ENCODE measurements around the gene OR2T11.

OR2T11 gene

GRCh38 chr1:248631354-248632008, 3.4 kb downstream of the OR2T11 start:
- Histone ChIP-seq H3K27me3 (ENCODE audit: insufficient read depth, low read length) (peaks cover 3% of the 10 kb centered on the region), H3K4me1 (ENCODE audit: insufficient read depth, low read length) (no peaks in the 10 kb centered on the region), H3K9me3 (ENCODE audit: low read length) (no peaks in the 10 kb centered on the region), H2AFZ (ENCODE audit: low read depth, low read length) (no peak overlapping the region), H3K4me3 (ENCODE audit: low read length) (no peak overlapping the region), H3K36me3 (ENCODE audit: insufficient read depth, low read length) (no peaks in the 10 kb centered on the region)

- Histone ChIP-seq H2AFZ (ENCODE audit: low read depth, low read length) (no peak overlapping the region), H3K4me3 (ENCODE audit: low read length) (no peak overlapping the region), H3K9me3 (ENCODE audit: low read length) (no peaks in the 10 kb centered on the region), H3K4me1 (ENCODE audit: insufficient read depth, low read length) (no peaks in the 10 kb centered on the region), H3K27me3 (ENCODE audit: insufficient read depth, low read length) (peaks cover 3% of the 10 kb centered on the region), H3K36me3 (ENCODE audit: insufficient read depth, low read length) (no peaks in the 10 kb centered on the region)
Measured at GRCh38 chr1:248630551-248630950, 4.3 kb downstream of the OR2T11 start.

- H3K9me3 ChIP-seq (ENCODE audit: low read length): no peaks in the 10 kb centered on the region
- H3K36me3 ChIP-seq (ENCODE audit: insufficient read depth, low read length): no peaks in the 10 kb centered on the region
- H3K27me3 ChIP-seq (ENCODE audit: insufficient read depth, low read length): peaks cover 6% of the 10 kb centered on the region
- H2AFZ ChIP-seq (ENCODE audit: low read depth, low read length): no peak overlapping the region
- H3K4me3 ChIP-seq (ENCODE audit: low read length): no peak overlapping the region
- no peaks in the 10 kb centered on the region for H3K4me1 ChIP-seq (ENCODE audit: insufficient read depth, low read length)
Measured at GRCh38 chr1:248627971-248628844, 6.7 kb downstream of the OR2T11 start.

- Histone ChIP-seq H2AFZ (ENCODE audit: low read depth, low read length) (no peak overlapping the region), H3K27me3 (ENCODE audit: insufficient read depth, low read length) (peaks cover 6% of the 10 kb centered on the region), H3K4me3 (ENCODE audit: low read length) (no peak overlapping the region), H3K4me1 (ENCODE audit: insufficient read depth, low read length) (no peaks in the 10 kb centered on the region), H3K36me3 (ENCODE audit: insufficient read depth, low read length) (no peaks in the 10 kb centered on the region), H3K9me3 (ENCODE audit: low read length) (no peaks in the 10 kb centered on the region)
Measured at GRCh38 chr1:248625971-248626370, 8.9 kb downstream of the OR2T11 start.

- Histone ChIP-seq H3K4me3 (ENCODE audit: low read length) (no peak overlapping the region), H3K4me1 (ENCODE audit: insufficient read depth, low read length) (no peaks in the 10 kb centered on the region), H2AFZ (ENCODE audit: low read depth, low read length) (no peak overlapping the region), H3K36me3 (ENCODE audit: insufficient read depth, low read length) (no peaks in the 10 kb centered on the region), H3K27me3 (ENCODE audit: insufficient read depth, low read length) (peaks cover 6% of the 10 kb centered on the region), H3K9me3 (ENCODE audit: low read length) (no peaks in the 10 kb centered on the region)
Measured at GRCh38 chr1:248625166-248625565, 9.7 kb downstream of the OR2T11 start.

GRCh38 chr1:248622570-248623001, 12.3 kb downstream of the OR2T11 start:
- H3K4me1 ChIP-seq (ENCODE audit: insufficient read depth, low read length): no peaks in the 10 kb centered on the region
- H3K9me3 ChIP-seq (ENCODE audit: low read length): no peaks in the 10 kb centered on the region

GRCh38 chr1:248621770-248622169, 13.1 kb downstream of the OR2T11 start:
- Histone ChIP-seq H2AFZ (ENCODE audit: low read depth, low read length) (no peak overlapping the region), H3K9me3 (ENCODE audit: low read length) (no peaks in the 10 kb centered on the region), H3K4me1 (ENCODE audit: insufficient read depth, low read length) (no peaks in the 10 kb centered on the region), H3K4me3 (ENCODE audit: low read length) (no peak overlapping the region), H3K36me3 (ENCODE audit: insufficient read depth, low read length) (no peaks in the 10 kb centered on the region), H3K27me3 (ENCODE audit: insufficient read depth, low read length) (peaks cover 3% of the 10 kb centered on the region)

More at GRCh38 chr1:248622570-248623001, 12.3 kb downstream of the OR2T11 start:
- H3K36me3 ChIP-seq (ENCODE audit: insufficient read depth, low read length): no peaks in the 10 kb centered on the region
- peaks cover 3% of the 10 kb centered on the region for H3K27me3 ChIP-seq (ENCODE audit: insufficient read depth, low read length)
- H3K4me3 ChIP-seq (ENCODE audit: low read length): no peak overlapping the region
- no peak overlapping the region for H2AFZ ChIP-seq (ENCODE audit: low read depth, low read length)

GRCh38 chr1:248618878-248619277, 16.0 kb downstream of the OR2T11 start:
- Histone ChIP-seq H3K36me3 (ENCODE audit: insufficient read depth, low read length) (no peaks in the 10 kb centered on the region), H2AFZ (ENCODE audit: low read depth, low read length) (no peak overlapping the region), H3K4me3 (ENCODE audit: low read length) (no peak overlapping the region), H3K9me3 (ENCODE audit: low read length) (no peaks in the 10 kb centered on the region), H3K27me3 (ENCODE audit: insufficient read depth, low read length) (no peaks in the 10 kb centered on the region), H3K4me1 (ENCODE audit: insufficient read depth, low read length) (no peaks in the 10 kb centered on the region)

GRCh38 chr1:248618119-248618518, 16.8 kb downstream of the OR2T11 start:
- Histone ChIP-seq H3K36me3 (ENCODE audit: insufficient read depth, low read length) (no peaks in the 10 kb centered on the region), H3K4me1 (ENCODE audit: insufficient read depth, low read length) (no peaks in the 10 kb centered on the region), H3K4me3 (ENCODE audit: low read length) (no peak overlapping the region), H3K27me3 (ENCODE audit: insufficient read depth, low read length) (no peaks in the 10 kb centered on the region), H2AFZ (ENCODE audit: low read depth, low read length) (no peak overlapping the region), H3K9me3 (ENCODE audit: low read length) (no peaks in the 10 kb centered on the region)

GRCh38 chr1:248613742-248614141, 21.1 kb downstream of the OR2T11 start:
- no peak overlapping the region for H2AFZ ChIP-seq (ENCODE audit: low read depth, low read length)
- H3K4me1 ChIP-seq (ENCODE audit: insufficient read depth, low read length): no peaks in the 10 kb centered on the region
- no peak overlapping the region for H3K4me3 ChIP-seq (ENCODE audit: low read length)
- H3K36me3 ChIP-seq (ENCODE audit: insufficient read depth, low read length): no peaks in the 10 kb centered on the region
- H3K9me3 ChIP-seq (ENCODE audit: low read length): no peaks in the 10 kb centered on the region
- H3K27me3 ChIP-seq (ENCODE audit: insufficient read depth, low read length): peaks cover 3% of the 10 kb centered on the region

GRCh38 chr1:248611883-248612414, 22.9 kb downstream of the OR2T11 start:
- H3K27me3 ChIP-seq (ENCODE audit: insufficient read depth, low read length): peaks cover 3% of the 10 kb centered on the region
- no peaks in the 10 kb centered on the region for H3K9me3 ChIP-seq (ENCODE audit: low read length)
- H2AFZ ChIP-seq (ENCODE audit: low read depth, low read length): no peak overlapping the region
- H3K36me3 ChIP-seq (ENCODE audit: insufficient read depth, low read length): no peaks in the 10 kb centered on the region
- H3K4me3 ChIP-seq (ENCODE audit: low read length): no peak overlapping the region
- no peaks in the 10 kb centered on the region for H3K4me1 ChIP-seq (ENCODE audit: insufficient read depth, low read length)

GRCh38 chr1:248610301-248610700, 24.6 kb downstream of the OR2T11 start:
- no peak overlapping the region for H3K4me3 ChIP-seq (ENCODE audit: low read length)
- H3K36me3 ChIP-seq (ENCODE audit: insufficient read depth, low read length): no peaks in the 10 kb centered on the region
- H3K9me3 ChIP-seq (ENCODE audit: low read length): no peaks in the 10 kb centered on the region
- no peaks in the 10 kb centered on the region for H3K4me1 ChIP-seq (ENCODE audit: insufficient read depth, low read length)
- no peak overlapping the region for H2AFZ ChIP-seq (ENCODE audit: low read depth, low read length)
- H3K27me3 ChIP-seq (ENCODE audit: insufficient read depth, low read length): peaks cover 5% of the 10 kb centered on the region

- H3K9me3 ChIP-seq (ENCODE audit: low read length): no peaks in the 10 kb centered on the region
- H3K27me3 ChIP-seq (ENCODE audit: insufficient read depth, low read length): no peaks in the 10 kb centered on the region
- no peak overlapping the region for H3K4me3 ChIP-seq (ENCODE audit: low read length)
- H3K4me1 ChIP-seq (ENCODE audit: insufficient read depth, low read length): no peaks in the 10 kb centered on the region
- H3K36me3 ChIP-seq (ENCODE audit: insufficient read depth, low read length): no peaks in the 10 kb centered on the region
- H2AFZ ChIP-seq (ENCODE audit: low read depth, low read length): no peak overlapping the region
Measured at GRCh38 chr1:248599396-248599795, 35.5 kb downstream of the OR2T11 start.
